Esophagus muscularis mucosa (tissue), 4 donors: ENCODE measurements around the gene SARS1. TPM values are rescaled to one million over a fixed set of nuclear protein-coding genes. Genes with fewer than 3 reads are reported as not detected.

Source experiments
- DNase-seq: peaks from one replicate; pipeline ENCODE4 v3.0.0-alpha.2; 2017; ENCODE audit errors: extremely low spot score
- H3K27ac ChIP-seq, 4 donors: fragments of 200-600 bp; sonication (generic); replicated peaks in 1 of 4; 1 replicate in 3 of 4; 2 replicates in 1 of 4; pipeline ENCODE4 v1.5.1; 2016 to 2019; ENCODE audit warnings: mild to moderate bottlenecking in 1 of 4
- H3K27me3 ChIP-seq, 4 donors: fragments of 200-600 bp; sonication (generic); one replicate each; pipeline versions ENCODE4 v1.5.1 to v1.6.0; 2016 to 2019
- H3K36me3 ChIP-seq, 4 donors: fragments of 200-600 bp; sonication (generic); one replicate each; pipeline ENCODE4 v1.5.1; 2016 to 2019
- H3K4me1 ChIP-seq, 4 donors: fragments of 200-600 bp; sonication (generic); one replicate each; pipeline ENCODE4 v1.5.1; 2016 to 2019
- H3K4me3 ChIP-seq, 4 donors: fragments of 200-600 bp; sonication (generic); 1 replicate in 2 of 4; 2 replicates in 2 of 4; pipeline ENCODE4 v1.5.1; 2016 to 2019; ENCODE audit warnings: mild to moderate bottlenecking in 4 of 4, moderate library complexity in 1 of 4
- H3K9me3 ChIP-seq, 4 donors: fragments of 200-600 bp; sonication (generic); 1 replicate in 3 of 4; 2 replicates in 1 of 4; pipeline ENCODE4 v1.5.1; 2016 to 2019
- EP300 ChIP-seq: sonication (generic); formaldehyde crosslinking; IDR thresholded peaks from one replicate; pipeline ENCODE4 v1.6.1; 2017; ENCODE audit warnings: antibody characterized with exemption
- POLR2A ChIP-seq: fragments of 450-650 bp; IDR thresholded peaks from one replicate; pipeline ENCODE4 v1.6.1; 2017; ENCODE audit warnings: antibody characterized with exemption, moderate library complexity, mild to moderate bottlenecking, low read depth
- POLR2AphosphoS5 ChIP-seq, 2 donors: sonication (generic); formaldehyde crosslinking; IDR thresholded peaks; one replicate each; pipeline ENCODE4 v1.6.1; 2017; ENCODE audit warnings: antibody characterized with exemption in 2 of 2
- WGBS: methylation state at CpG from one replicate; pipeline ENCODE4 v1.1.5; 2018; 5-methylcytosine and 5-hydroxymethylcytosine counted together
- intact Hi-C: fragments of 100-400 bp; cut with DNase I; formaldehyde crosslinking; loops from one replicate; pipeline ENCODE4 v1.15.1; 2023
- total RNA-seq, 4 donors: library from RNA; depleted of rRNA; stranded (reverse); fragments of >200 nt; gene quantifications; one replicate each; pipeline versions ENCODE4 v1.1.0 to v1.2.1, GENCODE V29; 2016
- TF ChIP-seq, protein P1 (sequence below), 3 experiments: fragments of 200-600 bp in 2 of 3; fragments of 450-650 bp in 1 of 3; sonication (generic) in 2 of 3; IDR thresholded peaks; one replicate each; pipeline ENCODE4 v1.5.1; 2017 to 2019; ENCODE audit warnings: antibody characterized with exemption in 3 of 3, mild to moderate bottlenecking in 2 of 3, moderate library complexity in 1 of 3

The SARS1 gene
- total RNA-seq, 4 donors from 2014 or later: 125 to 180 (median 144) TPM

DNA sequence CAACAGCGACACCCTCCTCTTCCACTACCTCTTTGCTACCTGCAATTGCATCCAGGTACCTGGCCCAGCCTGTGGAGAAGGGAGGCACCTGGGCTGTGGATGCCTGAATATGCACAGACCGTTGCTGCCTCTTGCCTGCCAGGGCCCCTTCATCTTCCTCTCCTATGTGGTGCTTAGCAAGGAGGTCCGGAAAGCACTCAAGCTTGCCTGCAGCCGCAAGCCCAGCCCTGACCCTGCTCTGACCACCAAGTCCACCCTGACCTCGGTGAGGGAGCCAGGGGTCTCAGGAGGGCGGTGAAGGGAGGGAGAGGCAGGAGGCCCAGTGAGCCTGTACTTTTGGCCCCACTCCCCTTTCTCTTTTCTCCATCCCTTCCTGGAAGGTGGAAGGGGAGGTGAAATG is 57.7 kb downstream of the SARS1 start:
- intact Hi-C loops: no loop called here

DNA sequence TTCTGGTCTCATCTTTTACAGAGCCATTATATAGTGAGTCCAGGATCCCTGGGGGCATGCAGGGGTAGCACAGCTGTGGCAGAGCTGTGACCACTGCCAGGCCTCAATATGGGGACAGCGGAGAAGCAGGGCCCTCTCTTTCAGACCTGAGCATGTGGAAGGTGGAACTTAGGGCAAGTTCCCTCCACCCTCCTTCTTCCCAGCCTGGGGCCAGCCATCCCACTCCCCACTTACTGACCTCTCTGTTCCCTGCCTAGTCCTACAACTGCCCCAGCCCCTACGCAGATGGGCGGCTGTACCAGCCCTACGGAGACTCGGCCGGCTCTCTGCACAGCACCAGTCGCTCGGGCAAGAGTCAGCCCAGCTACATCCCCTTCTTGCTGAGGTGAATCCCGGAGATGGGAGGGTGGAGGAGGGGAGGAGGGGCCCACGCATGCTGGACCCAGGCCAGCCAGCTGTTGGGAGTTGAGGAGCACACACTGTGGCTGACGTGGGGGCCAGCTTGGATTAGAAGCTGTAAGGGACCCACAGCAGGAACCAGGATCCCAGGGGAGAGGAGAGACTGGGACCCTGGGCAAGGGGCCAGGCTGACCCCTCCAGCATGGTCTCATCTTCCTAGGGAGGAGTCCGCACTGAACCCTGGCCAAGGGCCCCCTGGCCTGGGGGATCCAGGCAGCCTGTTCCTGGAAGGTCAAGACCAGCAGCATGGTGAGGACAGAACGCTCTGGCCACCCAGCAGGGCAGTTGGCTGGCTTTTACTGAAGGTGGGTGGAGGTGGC is 58.5 kb downstream of the SARS1 start:
- no peak for TF ChIP-seq POLR2A
- no peak for TF ChIP-seq POLR2AphosphoS5 (IDR thresholded peaks at IDR 0.05)
- no peak for TF ChIP-seq EP300
- TF ChIP-seq, protein P1, sequence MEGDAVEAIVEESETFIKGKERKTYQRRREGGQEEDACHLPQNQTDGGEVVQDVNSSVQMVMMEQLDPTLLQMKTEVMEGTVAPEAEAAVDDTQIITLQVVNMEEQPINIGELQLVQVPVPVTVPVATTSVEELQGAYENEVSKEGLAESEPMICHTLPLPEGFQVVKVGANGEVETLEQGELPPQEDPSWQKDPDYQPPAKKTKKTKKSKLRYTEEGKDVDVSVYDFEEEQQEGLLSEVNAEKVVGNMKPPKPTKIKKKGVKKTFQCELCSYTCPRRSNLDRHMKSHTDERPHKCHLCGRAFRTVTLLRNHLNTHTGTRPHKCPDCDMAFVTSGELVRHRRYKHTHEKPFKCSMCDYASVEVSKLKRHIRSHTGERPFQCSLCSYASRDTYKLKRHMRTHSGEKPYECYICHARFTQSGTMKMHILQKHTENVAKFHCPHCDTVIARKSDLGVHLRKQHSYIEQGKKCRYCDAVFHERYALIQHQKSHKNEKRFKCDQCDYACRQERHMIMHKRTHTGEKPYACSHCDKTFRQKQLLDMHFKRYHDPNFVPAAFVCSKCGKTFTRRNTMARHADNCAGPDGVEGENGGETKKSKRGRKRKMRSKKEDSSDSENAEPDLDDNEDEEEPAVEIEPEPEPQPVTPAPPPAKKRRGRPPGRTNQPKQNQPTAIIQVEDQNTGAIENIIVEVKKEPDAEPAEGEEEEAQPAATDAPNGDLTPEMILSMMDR (IDR thresholded peaks at IDR 0.05): no peak
- no peaks in the 10 kb centered on the region for H3K27me3 ChIP-seq
- no peaks in the 10 kb centered on the region for H3K9me3 ChIP-seq
- 76% methylated on average over 10 of the region's 13 CpGs for WGBS
- H3K4me3 ChIP-seq: no peak overlapping the region
- DNase-seq: no peak
- H3K4me1 ChIP-seq: peaks cover 11 to 38% (median 27%) of the 10 kb centered on the region in 4 donors
- intact Hi-C loops: no loop called here
- peaks cover 0 to 61% (median 30%) of the 10 kb centered on the region in 4 donors for H3K36me3 ChIP-seq
- no peak overlapping the region for H3K27ac ChIP-seq

More for the DNA sequence above, 57.7 kb downstream of the SARS1 start:
- 93% methylated on average over 4 of the region's 6 CpGs for WGBS
- Histone ChIP-seq H3K27ac (no peak overlapping the region), H3K9me3 (no peaks in the 10 kb centered on the region), H3K4me3 (no peak overlapping the region), H3K4me1 (peaks cover 9 to 35% (median 24%) of the 10 kb centered on the region in 4 donors), H3K27me3 (no peaks in the 10 kb centered on the region), H3K36me3 (peaks cover 0 to 67% (median 30%) of the 10 kb centered on the region in 4 donors)
- TF ChIP-seq POLR2AphosphoS5 (IDR thresholded peaks at IDR 0.05): no peak
- TF ChIP-seq, protein P1 (IDR thresholded peaks at IDR 0.05): no peak
- TF ChIP-seq POLR2A: no peak
- no peak for TF ChIP-seq EP300
- no peak for DNase-seq

DNA sequence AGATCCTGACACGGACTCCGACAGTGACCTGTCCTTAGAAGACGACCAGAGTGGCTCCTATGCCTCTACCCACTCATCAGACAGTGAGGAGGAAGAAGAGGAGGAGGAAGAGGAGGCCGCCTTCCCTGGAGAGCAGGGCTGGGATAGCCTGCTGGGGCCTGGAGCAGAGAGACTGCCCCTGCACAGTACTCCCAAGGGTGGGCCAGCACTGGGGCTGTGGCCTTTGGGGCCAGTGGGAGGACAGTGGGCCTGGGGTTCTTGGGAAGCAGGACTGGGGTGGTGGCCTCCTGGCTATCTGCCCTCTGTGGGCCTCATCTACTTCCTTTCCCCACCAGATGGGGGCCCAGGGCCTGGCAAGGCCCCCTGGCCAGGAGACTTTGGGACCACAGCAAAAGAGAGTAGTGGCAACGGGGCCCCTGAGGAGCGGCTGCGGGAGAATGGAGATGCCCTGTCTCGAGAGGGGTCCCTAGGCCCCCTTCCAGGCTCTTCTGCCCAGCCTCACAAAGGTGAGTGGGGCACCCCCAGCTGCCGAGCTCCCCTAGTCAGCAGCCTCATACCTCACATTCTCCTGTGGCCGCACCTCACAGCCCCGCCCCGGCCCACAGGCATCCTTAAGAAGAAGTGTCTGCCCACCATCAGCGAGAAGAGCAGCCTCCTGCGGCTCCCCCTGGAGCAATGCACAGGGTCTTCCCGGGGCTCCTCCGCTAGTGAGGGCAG is 59.3 kb downstream of the SARS1 start:
- Histone ChIP-seq H3K4me1 (peaks cover 13 to 46% (median 35%) of the 10 kb centered on the region in 4 donors), H3K4me3 (no peak overlapping the region), H3K36me3 (peaks cover 0 to 53% (median 26%) of the 10 kb centered on the region in 4 donors), H3K27ac (peak overlapping the region in 1 of 4 donors; percentile 76), H3K27me3 (no peaks in the 10 kb centered on the region), H3K9me3 (no peaks in the 10 kb centered on the region)
- intact Hi-C loops: no loop called here
- WGBS: 95% methylated on average over 8 of the region's 16 CpGs
- no peak for TF ChIP-seq POLR2A
- TF ChIP-seq, protein P1 (IDR thresholded peaks at IDR 0.05): no peak
- no peak for DNase-seq

DNA sequence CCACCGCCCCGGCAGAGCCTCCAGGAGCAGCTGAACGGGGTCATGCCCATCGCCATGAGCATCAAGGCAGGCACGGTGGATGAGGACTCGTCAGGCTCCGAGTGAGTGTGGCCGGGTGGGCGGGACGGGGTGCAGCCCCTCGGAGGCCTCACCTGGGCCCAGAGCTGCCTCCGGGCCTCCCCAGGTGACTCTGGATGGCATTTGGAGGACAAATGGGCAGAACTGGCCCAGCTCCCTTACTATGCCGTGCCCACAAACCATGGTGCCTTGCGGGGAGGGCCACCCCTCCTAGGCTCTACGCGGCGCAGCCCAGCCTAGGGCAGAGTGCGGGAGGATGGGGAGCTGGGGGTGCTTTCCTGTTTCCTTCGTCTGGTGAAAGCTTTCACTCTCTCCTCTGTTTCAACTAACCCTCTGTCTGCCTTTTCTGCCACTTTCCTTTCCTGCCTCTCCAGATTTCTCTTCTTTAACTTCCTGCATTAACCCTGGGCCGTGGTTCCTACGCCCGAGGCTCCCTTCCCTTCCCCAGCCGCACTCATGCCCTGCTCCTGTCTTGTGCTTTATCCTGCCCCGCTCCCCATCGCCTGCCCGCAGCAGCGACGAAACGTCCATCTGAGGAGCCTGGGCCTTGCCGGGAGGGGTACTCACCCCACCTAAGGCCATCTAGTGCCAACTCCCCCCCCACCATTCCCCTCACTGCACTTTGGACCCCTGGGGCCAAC is 60.0 kb downstream of the SARS1 start:
- Histone ChIP-seq H3K27me3 (no peaks in the 10 kb centered on the region), H3K27ac (peak overlapping the region; percentile 36 to 76 (median 68)), H3K4me3 (no peak overlapping the region), H3K4me1 (peaks cover 13 to 49% (median 36%) of the 10 kb centered on the region in 4 donors), H3K36me3 (peaks cover 0 to 46% (median 22%) of the 10 kb centered on the region in 4 donors), H3K9me3 (no peaks in the 10 kb centered on the region)
- no peak for DNase-seq
- 69% methylated on average over 15 of the region's 30 CpGs for WGBS
- TF ChIP-seq POLR2AphosphoS5 (IDR thresholded peaks at IDR 0.05): no peak
- no peak for TF ChIP-seq EP300
- TF ChIP-seq, protein P1 (IDR thresholded peaks at IDR 0.05): no peak
- no peak for TF ChIP-seq POLR2A
- intact Hi-C loops: no loop called here
